Measurements from ENCODE around the gene SIPA1L3.

Gene SIPA1L3

GRCh38 chr19:38047049-38047438, 140.0 kb downstream of the SIPA1L3 start:
- Histone ChIP-seq H3K27me3 (ENCODE audit: control insufficient read depth, insufficient read depth, low read length) (no peaks in the 10 kb centered on the region), H3K4me1 (ENCODE audit: control insufficient read depth, insufficient read depth, low read length) (peaks cover 35% of the 10 kb centered on the region), H3K4me3 (ENCODE audit: low read depth, low read length) (no peak overlapping the region), H3K36me3 (ENCODE audit: control insufficient read depth, insufficient read depth, low read length) (no peaks in the 10 kb centered on the region), H3K9me3 (ENCODE audit: control insufficient read depth, insufficient read depth, low read length) (no peaks in the 10 kb centered on the region), H3K9ac (ENCODE audit: low read depth, low read length) (no peak overlapping the region), H3K27ac (ENCODE audit: low read depth, low read length) (no peak overlapping the region)

GRCh38 chr19:38047641-38048040, 140.6 kb downstream of the SIPA1L3 start:
- H3K27ac ChIP-seq (ENCODE audit: low read depth, low read length) = peak overlapping the region; percentile 59
- H3K36me3 ChIP-seq (ENCODE audit: control insufficient read depth, insufficient read depth, low read length) = no peaks in the 10 kb centered on the region
- H3K27me3 ChIP-seq (ENCODE audit: control insufficient read depth, insufficient read depth, low read length) = no peaks in the 10 kb centered on the region
- H3K9ac ChIP-seq (ENCODE audit: low read depth, low read length) = no peak overlapping the region
- no peaks in the 10 kb centered on the region for H3K9me3 ChIP-seq (ENCODE audit: control insufficient read depth, insufficient read depth, low read length)
- H3K4me3 ChIP-seq (ENCODE audit: low read depth, low read length) = no peak overlapping the region
- H3K4me1 ChIP-seq (ENCODE audit: control insufficient read depth, insufficient read depth, low read length) = peaks cover 35% of the 10 kb centered on the region

- H3K27me3 ChIP-seq (ENCODE audit: control insufficient read depth, insufficient read depth, low read length) = no peaks in the 10 kb centered on the region
- no peak overlapping the region for H3K4me3 ChIP-seq (ENCODE audit: low read depth, low read length)
- H3K4me1 ChIP-seq (ENCODE audit: control insufficient read depth, insufficient read depth, low read length) = peaks cover 28% of the 10 kb centered on the region
- H3K36me3 ChIP-seq (ENCODE audit: control insufficient read depth, insufficient read depth, low read length) = no peaks in the 10 kb centered on the region
- H3K9ac ChIP-seq (ENCODE audit: low read depth, low read length) = no peak overlapping the region
- H3K27ac ChIP-seq (ENCODE audit: low read depth, low read length) = no peak overlapping the region
- no peaks in the 10 kb centered on the region for H3K9me3 ChIP-seq (ENCODE audit: control insufficient read depth, insufficient read depth, low read length)
Measured at GRCh38 chr19:38049105-38049649, 142.2 kb downstream of the SIPA1L3 start.

- no peaks in the 10 kb centered on the region for H3K27me3 ChIP-seq (ENCODE audit: control insufficient read depth, insufficient read depth, low read length)
- peaks cover 27% of the 10 kb centered on the region for H3K4me1 ChIP-seq (ENCODE audit: control insufficient read depth, insufficient read depth, low read length)
- H3K9me3 ChIP-seq (ENCODE audit: control insufficient read depth, insufficient read depth, low read length) = no peaks in the 10 kb centered on the region
- no peak overlapping the region for H3K9ac ChIP-seq (ENCODE audit: low read depth, low read length)
- no peak overlapping the region for H3K4me3 ChIP-seq (ENCODE audit: low read depth, low read length)
- H3K27ac ChIP-seq (ENCODE audit: low read depth, low read length) = peak overlapping the region; percentile 61
- H3K36me3 ChIP-seq (ENCODE audit: control insufficient read depth, insufficient read depth, low read length) = no peaks in the 10 kb centered on the region
Measured at GRCh38 chr19:38055010-38055409, 148.0 kb downstream of the SIPA1L3 start.

GRCh38 chr19:38055655-38056521, 148.9 kb downstream of the SIPA1L3 start:
- peak overlapping the region; percentile 61 for H3K27ac ChIP-seq (ENCODE audit: low read depth, low read length)
- no peaks in the 10 kb centered on the region for H3K9me3 ChIP-seq (ENCODE audit: control insufficient read depth, insufficient read depth, low read length)
- peak overlapping the region; percentile 20; the same call in 1 of the 2 replicates for H3K9ac ChIP-seq (ENCODE audit: low read depth, low read length)
- no peak overlapping the region for H3K4me3 ChIP-seq (ENCODE audit: low read depth, low read length)
- no peaks in the 10 kb centered on the region for H3K27me3 ChIP-seq (ENCODE audit: control insufficient read depth, insufficient read depth, low read length)
- peaks cover 27% of the 10 kb centered on the region for H3K4me1 ChIP-seq (ENCODE audit: control insufficient read depth, insufficient read depth, low read length)
- no peaks in the 10 kb centered on the region for H3K36me3 ChIP-seq (ENCODE audit: control insufficient read depth, insufficient read depth, low read length)

GRCh38 chr19:38056646-38057045, 149.6 kb downstream of the SIPA1L3 start:
- H3K9ac ChIP-seq (ENCODE audit: low read depth, low read length) = no peak overlapping the region
- H3K36me3 ChIP-seq (ENCODE audit: control insufficient read depth, insufficient read depth, low read length) = no peaks in the 10 kb centered on the region
- peaks cover 27% of the 10 kb centered on the region for H3K4me1 ChIP-seq (ENCODE audit: control insufficient read depth, insufficient read depth, low read length)
- H3K27ac ChIP-seq (ENCODE audit: low read depth, low read length) = no peak overlapping the region
- H3K27me3 ChIP-seq (ENCODE audit: control insufficient read depth, insufficient read depth, low read length) = no peaks in the 10 kb centered on the region
- no peak overlapping the region for H3K4me3 ChIP-seq (ENCODE audit: low read depth, low read length)
- H3K9me3 ChIP-seq (ENCODE audit: control insufficient read depth, insufficient read depth, low read length) = no peaks in the 10 kb centered on the region

- Histone ChIP-seq H3K4me1 (ENCODE audit: control insufficient read depth, insufficient read depth, low read length) (peaks cover 27% of the 10 kb centered on the region), H3K36me3 (ENCODE audit: control insufficient read depth, insufficient read depth, low read length) (no peaks in the 10 kb centered on the region), H3K27ac (ENCODE audit: low read depth, low read length) (peak overlapping the region; percentile 37), H3K9ac (ENCODE audit: low read depth, low read length) (no peak overlapping the region), H3K27me3 (ENCODE audit: control insufficient read depth, insufficient read depth, low read length) (no peaks in the 10 kb centered on the region), H3K9me3 (ENCODE audit: control insufficient read depth, insufficient read depth, low read length) (no peaks in the 10 kb centered on the region), H3K4me3 (ENCODE audit: low read depth, low read length) (no peak overlapping the region)
Measured at GRCh38 chr19:38057959-38058690, 151.1 kb downstream of the SIPA1L3 start.

GRCh38 chr19:38059897-38060296, 152.9 kb downstream of the SIPA1L3 start:
- Histone ChIP-seq H3K9ac (ENCODE audit: low read depth, low read length) (no peak overlapping the region), H3K4me1 (ENCODE audit: control insufficient read depth, insufficient read depth, low read length) (peaks cover 22% of the 10 kb centered on the region), H3K9me3 (ENCODE audit: control insufficient read depth, insufficient read depth, low read length) (no peaks in the 10 kb centered on the region), H3K27me3 (ENCODE audit: control insufficient read depth, insufficient read depth, low read length) (no peaks in the 10 kb centered on the region), H3K36me3 (ENCODE audit: control insufficient read depth, insufficient read depth, low read length) (no peaks in the 10 kb centered on the region), H3K4me3 (ENCODE audit: low read depth, low read length) (no peak overlapping the region), H3K27ac (ENCODE audit: low read depth, low read length) (no peak overlapping the region)

- Histone ChIP-seq H3K9ac (ENCODE audit: low read depth, low read length) (no peak overlapping the region), H3K27ac (ENCODE audit: low read depth, low read length) (no peak overlapping the region), H3K36me3 (ENCODE audit: control insufficient read depth, insufficient read depth, low read length) (no peaks in the 10 kb centered on the region), H3K4me1 (ENCODE audit: control insufficient read depth, insufficient read depth, low read length) (peaks cover 17% of the 10 kb centered on the region), H3K27me3 (ENCODE audit: control insufficient read depth, insufficient read depth, low read length) (no peaks in the 10 kb centered on the region), H3K9me3 (ENCODE audit: control insufficient read depth, insufficient read depth, low read length) (no peaks in the 10 kb centered on the region), H3K4me3 (ENCODE audit: low read depth, low read length) (no peak overlapping the region)
Measured at GRCh38 chr19:38060331-38060730, 153.3 kb downstream of the SIPA1L3 start.

GRCh38 chr19:38061294-38061693, 154.3 kb downstream of the SIPA1L3 start:
- Histone ChIP-seq H3K27me3 (ENCODE audit: control insufficient read depth, insufficient read depth, low read length) (no peaks in the 10 kb centered on the region), H3K27ac (ENCODE audit: low read depth, low read length) (no peak overlapping the region), H3K9me3 (ENCODE audit: control insufficient read depth, insufficient read depth, low read length) (no peaks in the 10 kb centered on the region), H3K4me1 (ENCODE audit: control insufficient read depth, insufficient read depth, low read length) (peaks cover 8% of the 10 kb centered on the region), H3K4me3 (ENCODE audit: low read depth, low read length) (no peak overlapping the region), H3K9ac (ENCODE audit: low read depth, low read length) (no peak overlapping the region), H3K36me3 (ENCODE audit: control insufficient read depth, insufficient read depth, low read length) (no peaks in the 10 kb centered on the region)
